Measurements from ENCODE around the gene GHRHR. TPM values are rescaled to one million over a fixed set of nuclear protein-coding genes. Genes with fewer than 3 reads are reported as not detected.

Gene GHRHR
- total RNA-seq, 1 donor: not detected

DNA sequence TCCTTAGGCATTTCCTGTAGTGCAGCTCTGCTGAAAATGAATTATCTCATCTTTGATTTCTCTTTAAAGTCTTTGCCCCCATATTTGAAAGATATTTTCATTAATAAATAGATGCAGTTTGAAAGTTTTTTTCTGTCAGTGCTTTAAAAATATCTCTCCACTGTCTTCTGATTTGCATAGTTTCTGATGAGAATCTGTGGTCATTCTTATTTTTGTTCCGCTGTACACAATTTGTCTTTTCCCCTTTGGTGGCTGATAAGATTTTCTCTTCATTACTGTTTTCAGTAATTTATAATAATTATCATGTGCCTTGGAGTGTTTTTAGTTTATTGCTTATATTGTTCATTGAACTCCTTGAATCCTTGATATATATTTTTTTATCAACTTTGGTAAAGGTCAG is 7.0 kb upstream of the GHRHR start:
- DNase-seq (ENCODE audit: low read depth): no peak
- no peak overlapping the region for H3K4me3 ChIP-seq (ENCODE audit: low read depth, low read length)
- TF ChIP-seq, protein P1, sequence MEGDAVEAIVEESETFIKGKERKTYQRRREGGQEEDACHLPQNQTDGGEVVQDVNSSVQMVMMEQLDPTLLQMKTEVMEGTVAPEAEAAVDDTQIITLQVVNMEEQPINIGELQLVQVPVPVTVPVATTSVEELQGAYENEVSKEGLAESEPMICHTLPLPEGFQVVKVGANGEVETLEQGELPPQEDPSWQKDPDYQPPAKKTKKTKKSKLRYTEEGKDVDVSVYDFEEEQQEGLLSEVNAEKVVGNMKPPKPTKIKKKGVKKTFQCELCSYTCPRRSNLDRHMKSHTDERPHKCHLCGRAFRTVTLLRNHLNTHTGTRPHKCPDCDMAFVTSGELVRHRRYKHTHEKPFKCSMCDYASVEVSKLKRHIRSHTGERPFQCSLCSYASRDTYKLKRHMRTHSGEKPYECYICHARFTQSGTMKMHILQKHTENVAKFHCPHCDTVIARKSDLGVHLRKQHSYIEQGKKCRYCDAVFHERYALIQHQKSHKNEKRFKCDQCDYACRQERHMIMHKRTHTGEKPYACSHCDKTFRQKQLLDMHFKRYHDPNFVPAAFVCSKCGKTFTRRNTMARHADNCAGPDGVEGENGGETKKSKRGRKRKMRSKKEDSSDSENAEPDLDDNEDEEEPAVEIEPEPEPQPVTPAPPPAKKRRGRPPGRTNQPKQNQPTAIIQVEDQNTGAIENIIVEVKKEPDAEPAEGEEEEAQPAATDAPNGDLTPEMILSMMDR (IDR thresholded peaks at IDR 0.05; ENCODE audit: insufficient read depth, low read depth, low read length): no peak

DNA sequence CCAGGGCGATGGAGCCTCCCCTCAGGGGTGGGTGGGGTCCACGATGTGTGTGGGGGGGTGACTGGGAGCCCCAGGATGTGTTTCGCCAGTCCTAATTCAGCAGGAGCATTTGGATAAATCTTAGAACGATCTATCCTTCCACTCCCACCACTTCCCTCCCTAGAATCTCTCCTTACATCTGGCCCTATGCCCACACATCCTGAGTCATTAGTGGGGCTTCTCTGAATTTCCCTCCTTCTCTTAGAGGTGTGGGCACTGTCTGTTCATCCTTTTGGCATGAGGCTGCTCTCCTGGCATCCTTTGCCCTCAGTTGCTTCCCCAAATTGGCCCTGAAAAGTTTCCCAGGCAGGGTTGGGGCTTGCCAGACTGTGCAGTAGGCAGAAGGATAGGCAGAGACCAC is 1.6 kb downstream of the GHRHR start:
- TF ChIP-seq, protein P1 (IDR thresholded peaks at IDR 0.05; ENCODE audit: insufficient read depth, low read depth, low read length): no peak

DNA sequence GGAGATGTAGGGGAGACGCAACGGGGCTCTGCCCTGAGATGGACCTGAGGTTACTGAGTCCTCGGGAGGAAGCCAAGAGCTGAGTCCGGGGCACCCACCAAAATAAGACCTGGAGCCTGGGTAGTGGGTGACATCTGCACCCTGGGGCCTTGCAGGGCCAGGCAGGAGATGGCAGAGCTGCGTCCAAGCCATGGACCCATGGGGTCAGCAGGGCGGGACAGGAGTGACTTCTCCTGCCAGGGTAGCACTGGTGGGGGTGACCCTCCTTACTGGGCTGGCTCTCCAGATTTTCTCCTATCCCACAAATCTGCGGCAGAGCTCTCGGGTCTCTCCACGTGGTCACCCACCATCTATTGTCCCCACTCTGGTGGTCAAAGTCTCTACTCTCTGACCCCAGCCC is 2.1 kb downstream of the GHRHR start:
- no peak overlapping the region for H3K4me3 ChIP-seq (ENCODE audit: low read depth, low read length)
- DNase-seq (ENCODE audit: low read depth): no peak
- TF ChIP-seq, protein P1 (IDR thresholded peaks at IDR 0.05; ENCODE audit: insufficient read depth, low read depth, low read length): no peak

More for the DNA sequence above, 1.6 kb downstream of the GHRHR start:
- no peak overlapping the region for H3K4me3 ChIP-seq (ENCODE audit: low read depth, low read length)
- DNase-seq (ENCODE audit: low read depth): no peak

DNA sequence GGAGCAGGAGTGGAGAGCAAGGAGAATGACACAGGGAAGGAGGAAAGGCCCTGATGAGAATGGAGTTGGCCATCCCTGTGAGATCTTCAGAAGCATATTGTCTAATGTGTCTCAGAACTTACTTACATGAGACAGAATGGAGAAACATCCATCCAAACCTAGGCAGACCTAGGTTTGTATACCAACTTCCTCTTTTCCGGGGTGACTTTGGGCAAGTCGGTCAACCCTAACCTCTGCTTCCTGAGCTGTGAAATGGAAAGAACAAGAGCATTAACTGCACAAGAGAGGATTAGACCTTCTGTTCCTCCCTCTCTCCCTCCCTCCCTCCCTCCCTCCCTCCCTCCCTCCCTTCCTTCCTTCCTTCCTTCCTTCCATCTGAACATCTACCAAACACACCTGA is 4.5 kb downstream of the GHRHR start:
- DNase-seq (ENCODE audit: low read depth): no peak
- no peak overlapping the region for H3K4me3 ChIP-seq (ENCODE audit: low read depth, low read length)
- TF ChIP-seq, protein P1 (IDR thresholded peaks at IDR 0.05; ENCODE audit: insufficient read depth, low read depth, low read length): no peak

DNA sequence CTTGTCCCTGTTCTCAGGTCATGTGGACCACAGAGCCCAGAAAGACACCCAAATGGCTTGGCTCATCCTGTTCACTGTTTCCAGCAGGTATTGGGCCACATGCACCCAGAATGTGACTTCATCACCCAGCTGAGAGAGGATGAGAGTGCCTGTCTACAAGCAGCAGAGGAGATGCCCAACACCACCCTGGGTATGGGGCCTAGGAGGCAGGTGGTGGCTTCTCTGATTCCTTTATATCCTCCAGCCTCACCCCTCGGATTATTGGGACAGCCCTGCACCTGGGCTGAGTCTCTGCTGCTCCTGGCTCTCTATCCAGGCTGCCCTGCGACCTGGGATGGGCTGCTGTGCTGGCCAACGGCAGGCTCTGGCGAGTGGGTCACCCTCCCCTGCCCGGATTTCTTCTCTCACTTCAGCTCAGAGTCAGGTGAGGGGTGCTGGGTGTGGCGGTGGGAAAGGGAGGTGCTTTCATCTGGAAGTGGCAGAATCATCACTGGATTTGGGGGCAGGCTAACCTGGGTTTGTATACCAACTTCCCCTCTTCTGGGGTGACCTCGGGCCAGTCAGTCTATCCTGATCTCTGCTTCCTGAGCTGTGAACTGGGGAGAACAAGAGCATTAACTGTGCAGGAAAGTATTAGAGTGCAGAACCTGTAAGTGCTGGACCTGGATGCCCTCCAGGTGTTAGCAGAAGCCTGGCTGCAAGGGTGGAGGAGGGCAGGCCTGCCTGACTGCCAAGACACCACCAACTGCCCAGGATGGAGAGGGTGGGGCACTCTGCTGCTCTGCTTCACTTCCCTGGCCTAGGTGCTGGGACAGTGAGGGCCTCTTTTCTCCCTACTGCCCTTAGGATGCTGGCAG is 5.2 kb downstream of the GHRHR start:
- no peak overlapping the region for H3K4me3 ChIP-seq (ENCODE audit: low read depth, low read length)
- DNase-seq (ENCODE audit: low read depth): no peak
- TF ChIP-seq, protein P1 (IDR thresholded peaks at IDR 0.05; ENCODE audit: insufficient read depth, low read depth, low read length): no peak

DNA sequence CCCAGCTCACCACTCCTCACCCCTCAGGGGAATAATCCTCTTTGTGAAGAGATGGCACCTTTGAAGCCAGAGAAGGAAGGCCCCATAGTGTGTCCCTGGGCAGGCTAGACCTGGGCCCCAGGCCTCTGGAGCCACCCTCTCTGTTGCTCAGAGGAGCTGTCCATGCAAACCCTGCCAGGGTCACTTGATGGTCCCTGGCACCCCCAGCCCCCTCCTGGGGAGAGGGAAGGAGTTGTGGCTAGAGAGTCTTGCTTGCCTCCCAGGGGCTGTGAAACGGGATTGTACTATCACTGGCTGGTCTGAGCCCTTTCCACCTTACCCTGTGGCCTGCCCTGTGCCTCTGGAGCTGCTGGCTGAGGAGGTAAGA is 5.8 kb downstream of the GHRHR start:
- TF ChIP-seq, protein P1 (IDR thresholded peaks at IDR 0.05; ENCODE audit: insufficient read depth, low read depth, low read length): no peak
- DNase-seq (ENCODE audit: low read depth): no peak
- no peak overlapping the region for H3K4me3 ChIP-seq (ENCODE audit: low read depth, low read length)

DNA sequence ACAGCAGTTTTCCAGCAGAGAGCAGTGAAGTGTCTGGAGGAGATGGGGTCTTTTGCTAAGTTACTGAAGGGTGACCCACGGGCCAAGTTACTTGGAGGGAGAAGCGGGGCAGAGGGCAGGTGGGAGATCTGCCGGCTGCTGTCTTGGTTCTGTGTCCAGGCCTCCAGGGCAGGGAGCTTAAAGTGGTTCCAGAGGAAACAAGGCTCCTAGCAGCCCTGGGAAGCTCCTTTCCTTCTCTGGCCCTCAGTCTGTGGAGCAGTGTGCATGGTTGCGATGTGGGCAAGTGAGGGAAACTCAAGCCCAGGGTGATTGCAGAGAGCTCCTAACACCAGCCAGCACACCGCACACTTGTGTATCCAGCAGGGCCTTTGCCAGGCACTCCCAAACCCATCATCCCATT is 6.3 kb downstream of the GHRHR start:
- TF ChIP-seq, protein P1 (IDR thresholded peaks at IDR 0.05; ENCODE audit: insufficient read depth, low read depth, low read length): no peak
- no peak overlapping the region for H3K4me3 ChIP-seq (ENCODE audit: low read depth, low read length)
- DNase-seq (ENCODE audit: low read depth): no peak

Measured in fibroblast of villous mesenchyme (primary cell).